Central memory CD8-positive, alpha-beta T cell (primary cell): ENCODE results near the gene HMGA1.

ENCODE experiments used
- ATAC-seq: fragments of 150-1000 bp; cut with Tn5 transposase; replicated peaks from 2 replicates; pipeline ENCODE4 v1.10.0; 2022; ENCODE audit warnings: mild to moderate bottlenecking, moderate FRiP score, moderate number of reproducible peaks; ENCODE audit not compliant: poor library complexity, severe bottlenecking; ENCODE audit errors: extremely low read depth
- DNase-seq, 2 donors: peaks; one replicate each; pipeline ENCODE4 v3.0.0; 2021; ENCODE audit warnings: low spot score in 2 of 2
- H3K27ac Mint-ChIP-seq: one replicate; pipeline ENCODE4 v1.8.0; 2022; ENCODE audit warnings: low read depth, mild to moderate bottlenecking, moderate library complexity, mixed read lengths
- H3K27me3 Mint-ChIP-seq: one replicate; pipeline ENCODE4 v1.8.0; 2022; ENCODE audit warnings: mixed read lengths
- H3K36me3 Mint-ChIP-seq: one replicate; pipeline ENCODE4 v1.8.0; 2022; ENCODE audit warnings: mild to moderate bottlenecking, moderate library complexity, mixed read lengths; ENCODE audit not compliant: insufficient read depth
- H3K4me1 Mint-ChIP-seq: one replicate; pipeline ENCODE4 v1.8.0; 2022; ENCODE audit warnings: mixed read lengths
- H3K4me3 Mint-ChIP-seq: one replicate; pipeline ENCODE4 v1.8.0; 2022; ENCODE audit warnings: mild to moderate bottlenecking, moderate library complexity, mixed read lengths
- H3K9me3 Mint-ChIP-seq: one replicate; pipeline ENCODE4 v1.8.0; 2022; ENCODE audit warnings: mixed read lengths

HMGA1 gene

GRCh38 chr6:34227761-34228421 lies 8.8 kb upstream of the HMGA1 start:
- no peak overlapping the region for H3K27ac Mint-ChIP-seq
- H3K36me3 Mint-ChIP-seq = peaks cover 2% of the 10 kb centered on the region
- H3K9me3 Mint-ChIP-seq = no peaks in the 10 kb centered on the region
- no peak for ATAC-seq
- peaks cover 6% of the 10 kb centered on the region for H3K4me1 Mint-ChIP-seq
- H3K27me3 Mint-ChIP-seq = no peaks in the 10 kb centered on the region
- DNase-seq = no peak
- no peak overlapping the region for H3K4me3 Mint-ChIP-seq

GRCh38 chr6:34229877-34230276 lies 6.8 kb upstream of the HMGA1 start:
- Mint-ChIP-seq H3K9me3 (no peaks in the 10 kb centered on the region), H3K27me3 (no peaks in the 10 kb centered on the region), H3K27ac (no peak overlapping the region), H3K4me3 (no peak overlapping the region), H3K4me1 (peaks cover 7% of the 10 kb centered on the region), H3K36me3 (peaks cover 7% of the 10 kb centered on the region)
- ATAC-seq = no peak
- no peak for DNase-seq

GRCh38 chr6:34230653-34231371 lies 5.9 kb upstream of the HMGA1 start:
- DNase-seq = no peak
- ATAC-seq = no peak
- H3K27me3 Mint-ChIP-seq = no peaks in the 10 kb centered on the region
- peaks cover 6% of the 10 kb centered on the region for H3K36me3 Mint-ChIP-seq
- peaks cover 8% of the 10 kb centered on the region for H3K4me1 Mint-ChIP-seq
- no peaks in the 10 kb centered on the region for H3K9me3 Mint-ChIP-seq
- H3K4me3 Mint-ChIP-seq = no peak overlapping the region
- no peak overlapping the region for H3K27ac Mint-ChIP-seq

- ATAC-seq = no peak
- H3K27me3 Mint-ChIP-seq = no peaks in the 10 kb centered on the region
- H3K4me3 Mint-ChIP-seq = no peak overlapping the region
- H3K36me3 Mint-ChIP-seq = peaks cover 14% of the 10 kb centered on the region
- no peak for DNase-seq
- peaks cover 14% of the 10 kb centered on the region for H3K4me1 Mint-ChIP-seq
- H3K9me3 Mint-ChIP-seq = no peaks in the 10 kb centered on the region
- no peak overlapping the region for H3K27ac Mint-ChIP-seq
Observed at GRCh38 chr6:34231566-34232336, 4.9 kb upstream of the HMGA1 start.

GRCh38 chr6:34232901-34233300 lies 3.8 kb upstream of the HMGA1 start:
- no peak for DNase-seq
- peaks cover 14% of the 10 kb centered on the region for H3K4me1 Mint-ChIP-seq

GRCh38 chr6:34233867-34234266 lies 2.8 kb upstream of the HMGA1 start:
- Mint-ChIP-seq H3K4me1 (peaks cover 21% of the 10 kb centered on the region), H3K9me3 (no peaks in the 10 kb centered on the region), H3K27ac (peak overlapping the region; percentile 69), H3K36me3 (peaks cover 16% of the 10 kb centered on the region), H3K27me3 (no peaks in the 10 kb centered on the region), H3K4me3 (peak overlapping the region; percentile 61)
- DNase-seq (no peak), ATAC-seq (no peak)

More at GRCh38 chr6:34232901-34233300, 3.8 kb upstream of the HMGA1 start:
- Mint-ChIP-seq H3K27ac (no peak overlapping the region), H3K27me3 (no peaks in the 10 kb centered on the region), H3K4me3 (no peak overlapping the region), H3K9me3 (no peaks in the 10 kb centered on the region), H3K36me3 (peaks cover 15% of the 10 kb centered on the region)
- ATAC-seq = no peak

GRCh38 chr6:34234667-34235306 lies 1.9 kb upstream of the HMGA1 start:
- Mint-ChIP-seq H3K4me3 (peak overlapping the region; percentile 61), H3K36me3 (peaks cover 16% of the 10 kb centered on the region), H3K27me3 (no peaks in the 10 kb centered on the region), H3K4me1 (peaks cover 27% of the 10 kb centered on the region), H3K9me3 (no peaks in the 10 kb centered on the region), H3K27ac (peak overlapping the region; percentile 69)
- DNase-seq = no peak
- ATAC-seq = no peak

- Mint-ChIP-seq H3K4me3 (peak overlapping the region; percentile 92), H3K9me3 (no peaks in the 10 kb centered on the region), H3K4me1 (peaks cover 32% of the 10 kb centered on the region), H3K27me3 (no peaks in the 10 kb centered on the region), H3K36me3 (peaks cover 16% of the 10 kb centered on the region), H3K27ac (peak overlapping the region; percentile 98)
- DNase-seq (no peak), ATAC-seq (peak; percentile 30)
Observed at GRCh38 chr6:34235307-34236130, 1.2 kb upstream of the HMGA1 start.

- H3K36me3 Mint-ChIP-seq = peaks cover 18% of the 10 kb centered on the region
- peaks cover 32% of the 10 kb centered on the region for H3K4me1 Mint-ChIP-seq
- no peaks in the 10 kb centered on the region for H3K9me3 Mint-ChIP-seq
- ATAC-seq (peak; percentile 75), DNase-seq (peak; percentile 54 to 73)
- H3K27me3 Mint-ChIP-seq = no peaks in the 10 kb centered on the region
- peak overlapping the region; percentile 92 for H3K4me3 Mint-ChIP-seq
- H3K27ac Mint-ChIP-seq = peak overlapping the region; percentile 98
Observed at GRCh38 chr6:34236131-34236442, 586 bp upstream of the HMGA1 start.

- no peak for ATAC-seq
- Mint-ChIP-seq H3K4me1 (peaks cover 40% of the 10 kb centered on the region), H3K27ac (no peak overlapping the region)
Observed at GRCh38 chr6:34237316-34237721, 646 bp downstream of the HMGA1 start.

GRCh38 chr6:34237722-34238584 lies 1.3 kb downstream of the HMGA1 start:
- ATAC-seq (no peak), DNase-seq (peak in 1 of 2 donors; percentile 53)
- H3K27ac Mint-ChIP-seq = peak overlapping the region; percentile 81
- no peaks in the 10 kb centered on the region for H3K9me3 Mint-ChIP-seq
- H3K27me3 Mint-ChIP-seq = no peaks in the 10 kb centered on the region
- peaks cover 26% of the 10 kb centered on the region for H3K36me3 Mint-ChIP-seq
- H3K4me3 Mint-ChIP-seq = peak overlapping the region; percentile 77
- H3K4me1 Mint-ChIP-seq = peaks cover 47% of the 10 kb centered on the region

More at GRCh38 chr6:34237316-34237721, 646 bp downstream of the HMGA1 start:
- no peaks in the 10 kb centered on the region for H3K9me3 Mint-ChIP-seq
- DNase-seq = no peak
- H3K27me3 Mint-ChIP-seq = no peaks in the 10 kb centered on the region
- peak overlapping the region; percentile 92 for H3K4me3 Mint-ChIP-seq
- peaks cover 22% of the 10 kb centered on the region for H3K36me3 Mint-ChIP-seq
